HTERT RPE-1 (cell line): ENCODE data around the gene ZCCHC7.
"Not testable (repeated sequence)": the region's sequence is repeated elsewhere in the genome, so short reads cannot be mapped to it uniquely, and the experiment has no call there.

Experiments used
- in situ Hi-C: fragments of 300-500 bp; cut with MboI; formaldehyde crosslinking; loops from 4 replicates; pipeline ENCODE4 v1.14.3; 2020; ENCODE audit warnings: low sequenced_read_pairs

The ZCCHC7 gene

DNA sequence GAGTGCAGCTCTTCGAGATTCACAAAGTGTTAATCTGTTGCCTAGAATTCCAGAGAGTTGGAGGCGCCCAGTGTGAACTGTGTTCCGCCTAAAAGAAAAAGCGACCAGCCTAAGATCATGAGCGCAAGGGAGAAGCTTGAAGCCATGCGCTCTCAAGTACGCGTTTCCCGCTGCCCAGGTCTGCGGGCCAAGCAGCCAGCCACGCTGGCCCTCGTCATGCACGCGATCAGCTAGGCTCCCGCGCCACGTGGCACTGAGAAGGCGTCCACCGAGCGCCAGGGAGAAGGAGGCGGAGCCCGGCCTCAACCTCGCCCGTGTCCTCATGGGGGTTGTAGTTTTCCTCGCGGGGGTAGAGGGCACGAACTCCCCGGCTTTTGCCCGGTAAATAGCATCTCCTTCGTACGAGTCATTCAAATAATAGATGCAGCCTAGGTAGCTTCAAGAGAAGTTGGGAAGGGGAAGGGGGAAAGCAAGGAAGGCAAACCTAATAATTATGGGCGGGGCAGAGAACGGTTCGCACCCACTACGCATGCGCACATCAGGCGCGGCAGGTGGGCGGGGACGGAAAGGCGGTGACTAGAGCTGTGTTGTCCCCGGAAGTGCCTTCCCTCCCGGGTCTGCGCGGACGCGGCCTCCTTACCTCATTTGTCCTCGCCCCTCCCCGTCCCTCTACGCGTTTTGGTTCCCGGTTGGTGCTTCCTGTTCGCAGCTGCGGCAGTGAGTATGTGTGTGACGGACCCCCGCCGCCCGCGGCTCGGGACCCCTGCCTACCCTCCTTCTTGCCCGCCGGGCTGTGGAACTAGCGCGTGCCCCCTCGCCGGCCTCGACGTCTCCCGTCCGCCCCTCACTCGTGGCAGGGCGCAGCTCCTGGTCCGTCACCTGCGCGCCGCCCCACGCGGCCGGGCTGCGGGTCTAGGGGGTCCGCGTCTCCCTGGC lies at the start of gene ZCCHC7:
Gene ZCCHC7, plus strand, starts transcription at position 668 of the 936 bp plus-strand sequence.
- in situ Hi-C loops: no loop called here

DNA sequence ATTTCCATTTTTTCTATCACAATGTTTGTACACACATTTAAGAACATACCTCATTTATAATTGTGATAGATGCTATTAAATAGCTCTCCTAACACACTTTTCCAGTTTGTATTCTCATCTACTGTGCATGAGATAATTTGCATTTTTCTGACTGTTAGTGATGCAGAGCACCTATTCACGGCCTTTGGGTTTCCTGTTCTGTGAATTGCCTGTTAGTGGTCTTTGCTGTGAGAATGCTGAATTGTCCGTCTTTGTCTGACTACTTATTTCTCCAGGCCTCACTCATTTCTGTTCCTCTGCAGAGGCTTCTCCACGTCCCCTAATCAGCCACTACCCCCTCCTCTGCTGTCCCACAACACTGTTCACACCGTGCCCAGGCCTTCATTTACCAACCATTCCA lies 45.6 kb upstream of the ZCCHC7 start:
- in situ Hi-C loops: not testable (repeated sequence)

DNA sequence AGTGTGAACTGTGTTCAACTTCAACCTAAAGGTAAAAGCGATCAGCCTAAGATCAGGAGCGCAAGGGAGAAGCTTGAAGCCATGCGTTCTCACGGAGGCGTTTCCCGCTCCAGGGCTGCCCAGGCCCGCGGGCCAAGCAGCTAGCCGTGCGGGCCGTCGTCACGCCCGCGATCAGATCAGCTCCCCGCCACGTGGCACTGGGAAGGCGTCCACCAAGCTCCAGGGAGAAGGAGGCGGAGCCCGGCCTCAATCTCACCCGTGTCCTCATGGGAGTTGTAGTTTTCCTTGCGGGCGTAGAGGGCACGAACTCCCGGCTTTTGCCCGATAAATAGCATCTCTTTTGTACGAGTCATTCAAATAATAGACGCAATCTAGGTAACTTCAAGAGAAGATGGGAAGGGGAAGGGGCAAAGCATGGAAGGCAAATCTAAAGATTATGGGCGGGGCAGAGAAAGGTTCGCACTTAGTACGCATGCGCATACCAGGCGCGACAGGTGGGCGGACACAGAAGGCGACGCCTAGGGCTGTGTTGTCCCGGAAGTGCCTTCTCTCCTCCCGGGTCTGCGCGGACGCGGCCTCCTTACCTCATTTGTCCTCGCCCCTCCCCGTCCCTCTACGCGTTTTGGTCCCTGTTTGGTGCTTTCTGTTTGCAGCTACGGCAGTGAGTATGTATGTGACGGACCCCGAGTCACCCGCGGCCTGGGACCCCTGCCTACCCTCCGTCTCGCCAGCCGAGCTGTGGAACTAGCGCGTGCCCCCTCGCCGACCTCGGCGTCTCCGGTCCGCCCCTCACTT lies 40.8 kb upstream of the ZCCHC7 start:
- in situ Hi-C loops: no loop called here

DNA sequence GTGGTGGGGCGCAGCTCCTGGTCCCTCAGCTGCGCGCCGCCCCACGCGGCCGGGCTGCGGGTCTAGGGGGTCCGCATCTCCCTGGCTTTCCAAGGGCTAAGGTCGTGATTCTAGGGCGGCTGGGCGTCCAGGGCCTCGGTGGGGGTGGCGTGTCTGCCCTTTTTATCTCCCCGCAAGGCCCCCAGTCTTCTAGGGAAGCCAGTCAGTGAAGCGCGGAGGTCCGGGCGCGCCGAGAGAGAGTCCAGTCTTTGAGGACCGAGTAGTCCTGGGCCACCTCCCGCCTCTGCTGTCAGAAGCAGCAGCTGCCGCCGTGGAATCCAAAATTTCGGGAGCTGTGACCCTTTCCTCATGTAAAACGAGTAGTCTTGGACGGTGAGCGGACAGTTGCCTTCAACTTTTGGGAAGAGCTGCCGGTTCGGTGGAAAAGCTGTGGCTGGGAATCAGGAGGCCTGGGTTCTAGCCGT lies 40.2 kb upstream of the ZCCHC7 start:
- in situ Hi-C loops: not testable (repeated sequence)

DNA sequence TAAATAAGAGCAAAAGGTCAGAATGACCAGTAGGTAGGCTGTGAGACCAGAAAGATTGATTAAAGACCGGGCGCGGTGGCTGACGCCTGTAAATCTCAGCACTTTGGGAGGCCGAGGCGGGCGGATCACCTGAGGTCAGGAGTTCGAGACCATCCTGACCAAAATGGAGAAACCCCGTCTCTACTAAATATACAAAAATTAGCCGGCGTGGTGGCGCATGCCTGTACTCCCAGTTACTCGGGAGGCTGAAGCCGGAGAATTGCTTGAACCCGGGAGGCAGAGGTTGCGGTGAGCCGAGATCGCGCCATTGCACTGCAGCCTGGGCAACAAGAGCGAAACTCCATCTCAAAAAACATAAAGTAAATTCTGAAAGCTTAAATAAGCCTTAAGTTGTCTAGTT lies 38.9 kb upstream of the ZCCHC7 start:
- in situ Hi-C loops: not testable (repeated sequence)

DNA sequence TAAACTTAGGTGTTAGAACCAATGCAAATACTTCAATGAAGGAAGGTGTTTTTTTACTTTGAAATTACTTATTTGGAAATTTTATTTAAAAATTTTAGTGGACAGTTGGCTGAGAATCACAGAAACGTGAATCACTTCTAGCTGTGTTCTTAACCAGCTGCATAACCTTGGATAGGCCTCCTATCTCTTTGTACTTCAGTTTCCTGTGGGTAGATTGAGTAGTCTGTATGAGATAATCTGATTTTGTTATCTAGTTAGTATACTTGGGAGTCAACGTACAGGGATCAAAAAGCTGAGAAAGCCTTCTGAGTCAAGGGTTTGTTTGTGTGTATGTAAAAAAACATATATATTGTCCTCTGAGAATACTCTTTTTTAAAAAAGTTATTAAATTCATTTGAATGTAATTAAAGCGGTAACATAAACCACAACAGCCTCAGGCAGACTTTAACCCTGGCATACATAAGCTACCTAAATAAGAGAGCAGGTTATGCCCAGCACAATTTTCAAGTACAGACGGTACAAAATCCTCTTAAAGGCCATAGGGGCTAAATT lies 38.1 kb upstream of the ZCCHC7 start:
- in situ Hi-C loops: no loop called here

GRCh38 chr9:37083654-37084053 lies 36.7 kb upstream of the ZCCHC7 start:
- in situ Hi-C loops: no loop called here

DNA sequence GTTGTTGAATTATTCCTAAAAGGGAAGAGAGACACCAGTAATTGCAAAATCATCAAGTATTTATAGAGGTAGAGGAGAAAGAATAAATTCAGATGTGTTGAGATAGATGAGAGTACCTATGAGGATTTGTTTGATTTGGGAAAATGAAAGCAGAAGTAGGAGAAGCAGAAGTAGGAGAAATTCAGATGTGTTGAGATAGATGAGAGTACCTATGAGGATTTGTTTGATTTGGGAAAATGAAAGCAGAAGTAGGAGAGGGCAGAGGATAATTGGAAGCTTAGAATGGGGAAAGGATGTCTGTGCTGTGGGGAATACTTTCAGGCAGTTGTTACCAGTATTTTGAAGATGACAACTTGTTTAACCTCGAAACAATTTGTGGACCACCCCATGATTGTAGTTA lies 35.1 kb upstream of the ZCCHC7 start:
- in situ Hi-C loops: no loop called here

DNA sequence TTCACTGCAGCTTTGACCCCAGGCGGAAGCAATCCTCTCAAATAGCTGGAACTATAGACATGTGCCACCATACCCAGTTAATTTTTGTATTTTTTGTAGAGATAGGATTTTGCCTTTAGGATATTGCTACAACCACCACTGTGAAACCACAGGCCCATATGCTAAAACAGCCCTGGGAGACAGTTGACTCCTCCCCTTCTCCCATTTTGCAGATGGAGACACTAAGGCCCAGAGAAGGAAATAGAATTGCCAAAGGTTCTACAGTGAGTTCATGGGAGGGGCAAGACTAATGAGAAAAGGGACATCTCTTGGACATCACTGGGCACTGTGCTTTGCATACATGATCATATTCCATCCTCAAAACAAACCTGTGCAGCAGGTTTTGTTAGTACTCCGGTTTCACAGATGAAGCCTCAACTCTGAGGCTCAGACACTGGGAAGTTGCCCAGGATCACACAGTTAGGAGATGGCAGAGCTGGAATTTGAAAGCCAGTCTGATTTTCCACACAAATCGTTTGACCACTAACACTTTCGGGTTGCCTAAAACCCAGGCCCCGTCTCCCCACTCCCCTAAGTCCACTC lies 27.6 kb upstream of the ZCCHC7 start:
- in situ Hi-C loops: not testable (repeated sequence)

DNA sequence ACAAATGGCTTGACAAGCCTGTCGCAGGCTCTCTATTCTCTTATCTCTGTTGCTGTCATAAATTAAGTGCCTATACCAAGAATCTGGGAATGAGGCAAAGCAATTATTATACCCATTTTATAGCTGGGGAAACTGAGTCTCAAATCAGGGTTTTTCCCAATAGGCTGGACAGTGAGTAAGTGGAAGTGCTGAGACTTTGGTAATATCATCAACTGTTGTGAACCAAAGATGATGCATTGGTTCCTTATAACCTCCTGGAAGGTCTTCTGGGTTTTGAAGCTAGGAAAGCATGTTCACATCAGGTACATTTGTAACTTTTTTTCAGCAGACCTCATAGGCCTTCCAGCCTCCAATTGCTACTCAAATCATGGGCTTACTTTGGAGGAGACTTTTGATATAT lies 25.6 kb upstream of the ZCCHC7 start:
- in situ Hi-C loops: no loop called here

DNA sequence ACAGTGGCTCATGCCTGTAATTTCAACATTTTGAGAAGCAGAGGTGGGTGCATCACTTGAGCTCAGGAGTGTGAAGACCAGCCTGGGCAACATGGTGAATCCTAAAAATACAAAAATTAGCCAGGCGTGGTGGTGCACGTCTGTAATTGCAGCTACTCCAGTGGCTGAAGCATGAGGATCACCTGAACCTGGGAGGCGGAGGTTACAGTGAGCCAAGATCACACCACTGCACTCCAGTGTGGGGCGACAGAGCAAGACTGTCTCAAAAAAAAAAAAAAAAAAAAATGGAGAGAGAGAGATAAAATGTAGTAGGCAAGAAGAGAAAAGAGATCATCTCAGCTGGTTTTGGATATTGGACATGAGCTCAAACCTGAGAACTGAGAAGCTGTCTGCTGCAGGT lies 23.7 kb upstream of the ZCCHC7 start:
- in situ Hi-C loops: no loop called here

- in situ Hi-C loops: no loop called here
Measured at GRCh38 chr9:37097294-37097693, 23.1 kb upstream of the ZCCHC7 start.

GRCh38 chr9:37100327-37100726 lies 20.0 kb upstream of the ZCCHC7 start:
- in situ Hi-C loops: no loop called here

- in situ Hi-C loops: no loop called here
Measured at GRCh38 chr9:37100741-37101140, 19.6 kb upstream of the ZCCHC7 start.

GRCh38 chr9:37102486-37102885 lies 17.9 kb upstream of the ZCCHC7 start:
- in situ Hi-C loops: no loop called here

GRCh38 chr9:37104183-37104889 lies 16.0 kb upstream of the ZCCHC7 start:
- in situ Hi-C loops: no loop called here

DNA sequence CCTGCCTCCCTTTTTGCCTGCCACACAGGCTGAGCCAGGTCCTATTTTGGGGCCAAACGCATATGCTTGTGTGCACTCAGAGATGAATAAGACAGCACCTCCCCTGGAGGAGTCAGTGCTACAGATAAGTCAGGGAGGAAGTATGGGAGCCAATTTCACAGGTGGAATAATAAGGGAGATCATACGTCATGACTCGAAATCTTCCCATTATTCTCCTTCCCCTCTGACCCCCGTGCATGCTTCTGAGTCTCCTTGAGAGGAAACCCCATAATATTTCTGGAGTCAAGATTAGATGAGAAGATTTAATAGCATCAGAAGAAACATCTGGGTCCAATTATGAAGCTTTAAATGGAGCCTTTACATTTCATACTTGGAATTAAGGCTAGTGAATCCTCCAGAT lies 15.1 kb upstream of the ZCCHC7 start:
- in situ Hi-C loops: no loop called here

DNA sequence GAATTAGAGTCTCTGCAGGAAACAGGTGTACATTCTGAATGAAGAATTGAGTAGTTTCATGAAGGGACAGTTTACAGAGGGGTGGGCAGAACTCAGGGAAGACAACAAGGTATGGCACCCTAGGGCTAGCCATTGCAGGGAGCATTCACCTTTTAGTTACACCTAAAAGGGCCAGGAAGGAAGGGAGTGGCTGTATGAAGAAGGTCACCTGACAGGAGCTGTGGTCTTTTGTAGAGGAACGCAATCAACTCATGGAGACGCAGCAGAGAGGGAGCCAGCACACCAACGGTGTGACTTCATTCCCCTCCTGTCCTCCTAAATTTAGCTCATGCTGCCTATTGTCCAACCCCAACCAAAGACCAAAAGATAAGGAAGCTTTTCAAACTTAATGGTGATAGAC lies 12.7 kb upstream of the ZCCHC7 start:
- in situ Hi-C loops: no loop called here

DNA sequence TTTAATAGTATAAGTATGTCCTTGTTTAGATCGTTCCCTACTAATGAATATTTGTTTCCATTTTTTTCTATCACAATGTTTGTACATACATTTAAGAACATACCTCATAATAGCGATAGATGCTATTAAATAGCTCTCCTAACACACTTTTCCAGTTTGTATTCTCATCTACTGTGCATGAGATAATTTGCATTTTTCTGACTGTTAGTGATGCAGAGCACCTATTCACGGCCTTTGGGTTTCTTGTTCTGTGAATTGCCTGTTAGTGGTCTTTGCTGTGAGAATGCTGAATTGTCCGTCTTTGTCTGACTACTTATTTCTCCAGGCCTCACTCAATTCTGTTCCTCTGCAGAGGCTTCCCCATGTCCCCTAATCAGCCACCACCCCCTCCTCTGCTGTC lies 5.9 kb upstream of the ZCCHC7 start:
- in situ Hi-C loops: not testable (repeated sequence)

GRCh38 chr9:37117956-37118355 lies 2.4 kb upstream of the ZCCHC7 start:
- in situ Hi-C loops: no loop called here

- in situ Hi-C loops: no loop called here
Measured at GRCh38 chr9:37119360-37119759, 1.0 kb upstream of the ZCCHC7 start.
